GM21367 (cell line): ENCODE data around the gene BOK.

Experiments used
- ATAC-seq: cut with Tn5 transposase; IDR thresholded peaks from one replicate; pipeline ENCODE4 v1.9.1; 2021; ENCODE audit not compliant: unreplicated experiment

BOK gene

GRCh38 chr2:241618829-241619228, 60.3 kb downstream of the BOK start:
- ATAC-seq: no peak

- no peak for ATAC-seq
These were observed 61.3 kb downstream of the BOK start for GRCh38 chr2:241619597-241620418.

GRCh38 chr2:241620419-241620769, 61.8 kb downstream of the BOK start:
- ATAC-seq: no peak
